Endothelial cell of umbilical vein (primary cell): ENCODE data around the gene ADNP.

Experiments
- EZH2 ChIP-seq: IDR thresholded peaks from 2 replicates; pipeline ENCODE4 v1.6.1; 2012; ENCODE audit warnings: borderline replicate concordance, low read depth, mild to moderate bottlenecking, moderate library complexity, low read length, inconsistent platforms; ENCODE audit not compliant: severe bottlenecking
- JUN ChIP-seq: IDR thresholded peaks from 2 replicates; pipeline ENCODE4 v1.6.1; 2011; ENCODE audit warnings: borderline replicate concordance, low read depth; ENCODE audit not compliant: insufficient read length, insufficient read depth
- MYC ChIP-seq: IDR thresholded peaks from one replicate; pipeline ENCODE4 v1.6.1; 2011; ENCODE audit warnings: mild to moderate bottlenecking, low read depth, low read length
- TF ChIP-seq, protein P1 (sequence below), 2 donors: IDR thresholded peaks; 1 replicate in 1 of 2; 2 replicates in 1 of 2; pipeline ENCODE4 v1.5.1; 2011; ENCODE audit warnings: low read length in 2 of 2, mild to moderate bottlenecking in 2 of 2, moderate library complexity in 2 of 2, control low read depth in 1 of 2, inconsistent platforms in 1 of 2, low read depth in 1 of 2; ENCODE audit not compliant: insufficient read depth in 1 of 2; ENCODE audit errors: extremely low read depth in 1 of 2

- TF ChIP-seq EZH2: no peak
- TF ChIP-seq JUN: no peak
- TF ChIP-seq MYC: no peak
- TF ChIP-seq, protein P1, sequence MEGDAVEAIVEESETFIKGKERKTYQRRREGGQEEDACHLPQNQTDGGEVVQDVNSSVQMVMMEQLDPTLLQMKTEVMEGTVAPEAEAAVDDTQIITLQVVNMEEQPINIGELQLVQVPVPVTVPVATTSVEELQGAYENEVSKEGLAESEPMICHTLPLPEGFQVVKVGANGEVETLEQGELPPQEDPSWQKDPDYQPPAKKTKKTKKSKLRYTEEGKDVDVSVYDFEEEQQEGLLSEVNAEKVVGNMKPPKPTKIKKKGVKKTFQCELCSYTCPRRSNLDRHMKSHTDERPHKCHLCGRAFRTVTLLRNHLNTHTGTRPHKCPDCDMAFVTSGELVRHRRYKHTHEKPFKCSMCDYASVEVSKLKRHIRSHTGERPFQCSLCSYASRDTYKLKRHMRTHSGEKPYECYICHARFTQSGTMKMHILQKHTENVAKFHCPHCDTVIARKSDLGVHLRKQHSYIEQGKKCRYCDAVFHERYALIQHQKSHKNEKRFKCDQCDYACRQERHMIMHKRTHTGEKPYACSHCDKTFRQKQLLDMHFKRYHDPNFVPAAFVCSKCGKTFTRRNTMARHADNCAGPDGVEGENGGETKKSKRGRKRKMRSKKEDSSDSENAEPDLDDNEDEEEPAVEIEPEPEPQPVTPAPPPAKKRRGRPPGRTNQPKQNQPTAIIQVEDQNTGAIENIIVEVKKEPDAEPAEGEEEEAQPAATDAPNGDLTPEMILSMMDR (IDR thresholded peaks at IDR 0.05; ENCODE audit: extremely low read depth in 1 of 2, insufficient read depth in 1 of 2, low read depth in 1 of 2, low read length in 2 of 2): no peak
These were observed 82.2 kb downstream of the ADNP start for GRCh38 chr20:50848846-50849673.
